GM18508 (cell line): ENCODE measurements around the gene PLCL1.
"Not testable (repeated sequence)": the region's sequence is repeated elsewhere in the genome, so short reads cannot be mapped to it uniquely, and the experiment has no call there.

Experiments
- ATAC-seq: cut with Tn5 transposase; IDR thresholded peaks from one replicate; pipeline ENCODE4 v1.9.1; 2021; ENCODE audit warnings: moderate number of reproducible peaks; ENCODE audit not compliant: insufficient read depth, unreplicated experiment

The PLCL1 gene

GRCh38 chr2:197985029-197985638 lies 180.7 kb downstream of the PLCL1 start:
- ATAC-seq, result no peak

GRCh38 chr2:197986977-197987376 lies 182.6 kb downstream of the PLCL1 start:
- ATAC-seq, result no peak

- no peak for ATAC-seq
Measured at GRCh38 chr2:197990356-197990755, 186.0 kb downstream of the PLCL1 start.

- ATAC-seq, result peak; percentile 87
Measured at GRCh38 chr2:197992482-197993133, 188.2 kb downstream of the PLCL1 start.

GRCh38 chr2:197993363-197993762 lies 189.0 kb downstream of the PLCL1 start:
- no peak for ATAC-seq

GRCh38 chr2:197993830-197994229 lies 189.4 kb downstream of the PLCL1 start:
- ATAC-seq, result no peak

GRCh38 chr2:197994751-197995150 lies 190.4 kb downstream of the PLCL1 start:
- ATAC-seq, result no peak

GRCh38 chr2:197996583-197996982 lies 192.2 kb downstream of the PLCL1 start:
- ATAC-seq, result no peak

GRCh38 chr2:197997083-197997541 lies 192.7 kb downstream of the PLCL1 start:
- no peak for ATAC-seq

GRCh38 chr2:197998702-197999101 lies 194.3 kb downstream of the PLCL1 start:
- ATAC-seq, result no peak

GRCh38 chr2:198000417-198000816 lies 196.0 kb downstream of the PLCL1 start:
- ATAC-seq, result no peak

- ATAC-seq, result no peak
Measured at GRCh38 chr2:198004173-198004572, 199.8 kb downstream of the PLCL1 start.

GRCh38 chr2:198004921-198005829 lies 200.8 kb downstream of the PLCL1 start:
- ATAC-seq, result peak; percentile 78

- no peak for ATAC-seq
Measured at GRCh38 chr2:198006733-198007132, 202.3 kb downstream of the PLCL1 start.

GRCh38 chr2:198008230-198008629 lies 203.8 kb downstream of the PLCL1 start:
- no peak for ATAC-seq

- no peak for ATAC-seq
Measured at GRCh38 chr2:198012025-198012424, 207.6 kb downstream of the PLCL1 start.

GRCh38 chr2:198016243-198016642 lies 211.8 kb downstream of the PLCL1 start:
- no peak for ATAC-seq

GRCh38 chr2:198017068-198017467 lies 212.7 kb downstream of the PLCL1 start:
- ATAC-seq, result no peak

- ATAC-seq, result no peak
Measured at GRCh38 chr2:198028955-198029354, 224.6 kb downstream of the PLCL1 start.

- not testable (repeated sequence) for ATAC-seq
Measured at GRCh38 chr2:198029576-198029975, 225.2 kb downstream of the PLCL1 start.

- no peak for ATAC-seq
Measured at GRCh38 chr2:198033626-198034025, 229.2 kb downstream of the PLCL1 start.
